LNCAP (cell line): ENCODE data around the gene ZNF317.

Source experiments
- TF ChIP-seq, protein P1 (sequence below): fragments of 450-650 bp; IDR thresholded peaks from 2 replicates; pipeline ENCODE4 v1.5.1; 2017; ENCODE audit warnings: mild to moderate bottlenecking

The ZNF317 gene

DNA sequence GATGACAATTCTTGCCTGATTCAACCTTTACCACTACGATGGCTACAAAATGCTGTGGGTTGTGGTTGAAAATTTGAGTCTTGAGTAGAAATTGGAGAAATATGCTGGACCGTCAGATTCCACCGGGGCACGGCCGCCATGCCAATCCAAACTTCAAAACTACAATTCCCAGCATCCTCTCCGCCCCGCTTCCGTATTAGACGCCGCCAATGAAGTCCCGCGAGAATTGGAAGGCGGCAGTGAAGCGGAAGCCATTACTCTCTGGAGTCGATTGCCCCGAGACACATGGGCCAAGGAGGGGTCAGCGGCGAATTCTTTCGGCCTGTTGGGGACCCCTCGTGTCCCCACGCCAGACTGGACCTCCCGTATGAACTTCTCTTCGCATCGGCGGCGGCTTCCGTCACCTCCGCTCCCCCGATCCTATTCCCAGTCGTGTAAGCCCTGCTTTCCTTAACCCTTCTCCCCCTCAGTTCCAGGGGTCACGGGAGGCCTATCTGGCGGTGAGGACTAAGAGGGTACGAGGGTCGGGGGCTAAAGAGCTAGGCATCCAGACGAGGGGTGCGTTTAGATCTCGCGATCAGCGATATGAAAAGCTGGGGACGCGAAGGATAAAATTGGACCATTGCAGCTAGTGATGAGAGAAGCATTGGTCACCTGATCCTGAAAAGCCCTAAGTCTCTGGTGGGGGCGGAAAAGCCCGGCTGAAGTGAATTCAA, at the start of gene ZNF317:
Gene ZNF317 (plus strand): TSS at position 239 of the 716 bp plus-strand sequence. CDS start 15,620 bp downstream, outside the sequence.
- TF ChIP-seq, protein P1, sequence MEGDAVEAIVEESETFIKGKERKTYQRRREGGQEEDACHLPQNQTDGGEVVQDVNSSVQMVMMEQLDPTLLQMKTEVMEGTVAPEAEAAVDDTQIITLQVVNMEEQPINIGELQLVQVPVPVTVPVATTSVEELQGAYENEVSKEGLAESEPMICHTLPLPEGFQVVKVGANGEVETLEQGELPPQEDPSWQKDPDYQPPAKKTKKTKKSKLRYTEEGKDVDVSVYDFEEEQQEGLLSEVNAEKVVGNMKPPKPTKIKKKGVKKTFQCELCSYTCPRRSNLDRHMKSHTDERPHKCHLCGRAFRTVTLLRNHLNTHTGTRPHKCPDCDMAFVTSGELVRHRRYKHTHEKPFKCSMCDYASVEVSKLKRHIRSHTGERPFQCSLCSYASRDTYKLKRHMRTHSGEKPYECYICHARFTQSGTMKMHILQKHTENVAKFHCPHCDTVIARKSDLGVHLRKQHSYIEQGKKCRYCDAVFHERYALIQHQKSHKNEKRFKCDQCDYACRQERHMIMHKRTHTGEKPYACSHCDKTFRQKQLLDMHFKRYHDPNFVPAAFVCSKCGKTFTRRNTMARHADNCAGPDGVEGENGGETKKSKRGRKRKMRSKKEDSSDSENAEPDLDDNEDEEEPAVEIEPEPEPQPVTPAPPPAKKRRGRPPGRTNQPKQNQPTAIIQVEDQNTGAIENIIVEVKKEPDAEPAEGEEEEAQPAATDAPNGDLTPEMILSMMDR, result no peak

DNA sequence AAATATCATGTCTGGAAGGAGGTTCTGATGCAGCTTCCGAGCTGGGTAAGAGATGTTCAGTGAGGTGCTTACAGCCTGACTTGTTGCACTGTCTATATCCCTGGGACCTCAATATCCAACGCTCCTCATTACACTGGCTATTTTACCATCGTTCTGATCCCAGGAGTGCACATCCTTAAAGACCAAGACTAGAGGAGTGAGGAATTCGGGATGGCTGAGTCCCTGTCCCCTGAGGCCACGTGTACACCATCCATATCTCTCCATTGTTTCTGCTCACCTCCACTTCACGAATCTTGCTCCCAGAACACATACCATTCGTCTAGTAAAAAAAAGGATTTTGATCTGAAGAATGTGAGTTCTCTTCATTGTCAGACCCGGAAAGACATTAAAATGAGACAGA, 32.8 kb upstream of the ZNF317 start, which contains the start of gene OR7G2:
Gene OR7G2 (minus strand): TSS at position 101 of the 400 bp plus-strand sequence. CDS start 4,232 bp downstream, outside the sequence.
- TF ChIP-seq, protein P1, result no peak

DNA sequence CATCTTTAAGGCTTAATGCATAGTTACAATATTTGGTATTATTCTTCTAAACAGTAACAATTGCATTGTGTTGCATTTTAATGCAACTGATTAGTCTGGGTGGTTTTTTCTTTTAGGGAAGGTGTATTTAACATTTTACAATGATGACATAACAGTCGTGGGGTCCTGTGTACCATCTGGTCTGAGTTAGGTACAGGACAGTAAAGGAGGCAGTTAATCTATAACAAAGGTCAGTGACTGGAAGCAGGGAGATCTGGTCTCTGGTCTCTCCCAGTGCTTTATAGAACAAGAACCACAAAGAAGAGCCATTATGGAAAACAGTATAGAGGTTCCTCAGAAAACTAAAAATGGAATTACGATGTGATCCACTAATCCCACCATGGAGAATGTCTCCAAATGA, 30.2 kb upstream of the ZNF317 start:
- TF ChIP-seq, protein P1, result no peak

DNA sequence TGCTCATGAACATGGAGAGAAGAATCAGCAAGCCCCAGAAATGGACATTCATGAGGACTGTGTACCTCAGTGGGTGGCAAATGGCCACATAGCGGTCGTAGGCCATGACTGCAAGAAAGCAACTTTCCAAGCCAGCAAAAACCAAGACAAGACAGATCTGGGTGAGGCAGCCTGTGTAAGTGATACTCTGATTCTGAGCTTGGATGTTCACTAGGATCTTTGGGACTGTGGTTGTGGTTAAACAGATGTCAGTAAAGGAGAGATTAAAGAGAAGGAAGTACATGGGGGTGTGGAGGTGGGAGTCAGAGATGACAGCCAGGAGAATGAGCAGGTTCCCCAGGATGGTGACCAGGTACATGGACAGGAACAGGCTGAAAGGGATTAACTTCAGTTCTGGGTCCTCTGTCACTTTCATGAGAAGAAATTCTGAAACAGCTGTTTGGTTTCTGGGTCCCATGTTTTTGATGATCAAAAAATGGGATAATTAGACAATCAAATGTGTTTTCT, 24.8 kb upstream of the ZNF317 start, which contains the start of gene OR7G1:
Gene OR7G1 (minus strand): TSS at position 457 of the 507 bp plus-strand sequence. CDS start 0 bp downstream, at position 457.
- TF ChIP-seq, protein P1, result no peak

DNA sequence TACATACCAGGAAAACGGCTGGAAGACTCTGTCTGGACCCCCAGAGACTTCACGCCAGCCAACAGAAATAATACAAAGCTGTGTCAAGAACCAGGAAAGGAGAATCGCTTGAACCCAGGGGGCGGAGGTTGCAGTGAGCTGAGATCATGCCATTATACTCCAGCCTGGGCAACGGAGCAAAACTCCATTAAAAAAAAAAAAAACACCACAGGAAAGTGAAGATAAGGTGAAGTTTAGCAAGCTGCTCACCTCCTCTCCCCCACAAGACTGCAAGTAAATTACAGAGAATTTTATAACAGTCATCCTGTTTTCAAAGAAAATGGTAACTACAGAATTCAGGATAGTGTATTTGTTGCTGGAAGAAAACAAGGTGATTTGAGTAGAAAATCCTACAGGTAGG, 23.6 kb upstream of the ZNF317 start:
- TF ChIP-seq, protein P1, result no peak

DNA sequence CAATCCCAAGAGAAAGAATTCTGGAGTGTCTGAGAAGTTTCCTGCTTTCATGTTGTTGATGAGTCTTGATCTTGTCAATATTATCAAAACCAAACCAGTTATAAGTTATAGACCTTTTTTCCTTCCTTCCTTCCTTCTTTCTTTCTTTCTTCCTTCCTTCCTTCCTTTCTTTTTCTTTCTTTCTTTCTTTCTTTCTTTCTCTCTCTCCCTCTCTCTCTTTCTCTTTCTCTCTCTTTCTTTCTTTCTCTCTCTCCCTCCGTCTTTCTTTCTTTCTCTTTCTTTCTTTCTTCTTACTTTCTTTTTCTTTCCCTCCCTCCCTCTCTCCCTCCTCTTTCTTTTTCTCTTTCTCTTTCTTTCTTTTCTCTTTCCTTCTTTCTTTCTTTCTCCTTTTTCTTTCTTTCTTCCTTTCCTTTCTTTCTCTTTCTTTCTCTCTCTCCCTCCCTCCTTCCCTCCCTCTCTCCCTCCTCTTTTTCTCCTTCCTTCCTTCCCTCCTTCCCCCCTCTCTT, 13.2 kb upstream of the ZNF317 start, which contains the start of gene OR7G3:
Gene OR7G3 (minus strand): TSS at position 51 of the 506 bp plus-strand sequence. CDS start 0 bp downstream, at position 51.
- TF ChIP-seq, protein P1, result no peak

DNA sequence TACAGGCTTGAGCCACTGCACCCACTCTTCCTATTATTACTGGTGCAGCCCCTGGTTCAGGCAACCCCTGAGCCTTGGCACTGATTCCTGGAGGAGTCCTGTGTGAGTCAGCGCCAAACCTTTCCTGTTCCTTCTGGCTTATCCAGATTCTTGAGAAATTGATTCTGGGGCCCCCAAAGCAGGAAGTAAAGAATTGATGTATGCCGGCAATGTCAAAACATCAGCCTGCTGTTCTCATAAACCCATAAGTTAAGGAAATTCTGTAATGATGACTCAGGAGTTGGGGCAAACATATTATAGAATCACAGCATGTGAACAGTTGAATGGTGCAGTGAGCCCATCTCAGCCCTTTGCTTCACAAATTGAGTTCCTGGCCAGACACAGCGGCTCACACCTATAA, 12.0 kb upstream of the ZNF317 start:
- TF ChIP-seq, protein P1, result no peak
